HFFc6 (cell line): ENCODE data around the gene CEP89. TPM values are rescaled to one million over a fixed set of nuclear protein-coding genes. Genes with fewer than 3 reads are reported as not detected.
"Not testable (repeated sequence)": the region's sequence is repeated elsewhere in the genome, so short reads cannot be mapped to it uniquely, and the experiment has no call there.

Source experiments
- DNase-seq: peaks from one replicate; pipeline ENCODE4 v3.0.0-alpha.2; 2018
- H3K27ac Mint-ChIP-seq: 2 replicates; pipeline ENCODE4 v1.8.0; 2020; ENCODE audit warnings: mild to moderate bottlenecking, mixed read lengths
- H3K27me3 Mint-ChIP-seq: 2 replicates; pipeline ENCODE4 v1.8.0; 2021; ENCODE audit warnings: mild to moderate bottlenecking, moderate library complexity, mixed read lengths; ENCODE audit not compliant: insufficient read depth
- H3K36me3 Mint-ChIP-seq: 2 replicates; pipeline ENCODE4 v1.8.0; 2021; ENCODE audit warnings: low read depth, mixed read lengths
- H3K4me1 Mint-ChIP-seq: 2 replicates; pipeline ENCODE4 v1.8.0; 2020; ENCODE audit warnings: low read depth, mixed read lengths
- H3K4me3 Mint-ChIP-seq: 2 replicates; pipeline ENCODE4 v1.8.0; 2020; ENCODE audit warnings: mild to moderate bottlenecking, moderate library complexity, mixed read lengths
- H3K9me3 Mint-ChIP-seq: 2 replicates; pipeline ENCODE4 v1.8.0; 2020; ENCODE audit warnings: mild to moderate bottlenecking, mixed read lengths
- CTCF ChIP-seq: fragments of 200-600 bp; sonication (generic); IDR thresholded peaks from 2 replicates; pipeline ENCODE4 v1.5.0; 2021; ENCODE audit warnings: antibody characterized with exemption, mild to moderate bottlenecking
- long read RNA-seq: library from polyadenylated mRNA; unstranded; transcript quantifications from one replicate; pipeline ENCODE4 v2.0.0, GENCODE V29; 2019
- total RNA-seq, 6 experiments: library from RNA; stranded (reverse); fragmentation: NEBNext Ultra II Directional; extraction: Animal tissue kit (Norgen Biotek cat#: 25700); gene quantifications; 2 replicates in 1 of 6; 3 replicates in 5 of 6; pipeline ENCODE4 v1.2.3, GENCODE V29; 2021

CEP89 gene
- 10 to 100 TPM; 27.3 to 32.1 (median 30.9) TPM for total RNA-seq
- long read RNA-seq, full-length matches to known transcripts, result 8 of 16 reads
- long read RNA-seq, partial matches to known transcripts, result 4 of 16 reads
- long read RNA-seq, other reads (novel, unspliced or antisense), result 4 of 16 reads

DNA sequence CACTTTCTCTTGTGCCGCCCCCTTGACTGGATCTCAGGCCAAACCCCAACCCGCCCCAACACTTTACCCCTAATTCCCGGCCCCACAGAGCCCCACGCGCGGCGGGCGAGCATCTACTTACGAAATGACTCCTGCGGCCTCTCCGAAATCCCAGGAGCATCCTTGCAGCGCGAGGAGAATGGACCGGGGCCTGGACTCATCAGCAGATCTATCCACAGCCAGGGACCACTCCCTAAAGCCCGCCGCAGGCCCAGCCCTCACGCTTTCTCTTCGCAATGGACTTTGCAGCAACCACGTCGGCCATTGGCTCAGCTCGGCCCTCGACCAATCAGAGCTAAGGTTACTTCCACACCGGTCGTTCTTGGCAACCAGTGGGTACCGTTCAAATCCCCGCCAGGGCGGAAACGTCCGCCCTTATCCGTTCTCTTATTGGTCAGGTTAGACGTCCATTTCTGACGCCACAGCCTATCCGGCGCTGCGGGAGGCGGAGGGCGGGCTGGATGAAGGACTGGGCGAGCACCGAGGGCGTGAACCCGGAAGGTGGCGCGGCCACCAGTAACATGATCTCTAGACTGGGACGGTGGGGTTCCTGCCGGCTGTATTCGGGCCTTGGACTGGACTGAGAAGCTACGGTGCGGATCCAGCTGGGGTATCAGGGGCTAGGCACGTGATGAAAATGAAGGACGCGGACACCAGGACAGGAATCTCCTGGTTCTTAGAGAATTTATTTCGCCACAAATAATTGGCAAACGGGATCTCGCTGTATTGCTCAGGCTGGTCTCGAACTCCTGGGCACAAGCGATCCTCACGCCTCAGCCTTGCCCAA, at the start of gene CEP89, which contains the start of gene FAAP24:
Gene CEP89 (minus strand): TSS at position 244 of the 826 bp plus-strand sequence. CDS start 84 bp downstream, at position 160.
Gene FAAP24 (plus strand): TSS at position 528 of the 826 bp plus-strand sequence. CDS start 955 bp downstream, outside the sequence.
- TF ChIP-seq CTCF, result 0 out of 2 replicates have a peak, but pooled peaks have one; percentile 23
- peak; percentile 99 for DNase-seq
- peaks cover 18% of the 10 kb centered on the region for H3K36me3 Mint-ChIP-seq

DNA sequence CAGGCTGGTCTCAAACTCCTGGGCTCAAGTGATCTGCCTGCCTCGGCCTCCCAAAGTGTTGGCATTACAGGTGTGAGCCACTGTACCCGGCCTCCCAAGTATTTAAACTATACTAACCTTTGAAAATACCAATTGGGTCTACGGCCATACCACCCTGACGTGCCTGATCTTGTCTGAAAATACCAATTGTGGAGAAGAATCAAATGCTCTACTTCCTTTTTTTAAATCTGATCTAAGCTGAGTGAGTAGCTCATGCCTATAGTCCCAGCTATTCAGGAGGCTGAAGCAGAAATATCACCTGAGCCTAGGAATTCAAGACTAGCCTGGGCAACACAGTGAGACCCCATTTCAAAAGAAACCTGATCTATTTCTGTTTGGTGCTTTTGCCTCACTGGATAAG, 39.1 kb upstream of the CEP89 start:
- H3K4me3 Mint-ChIP-seq, DNase-seq, H3K36me3 Mint-ChIP-seq, H3K9me3 Mint-ChIP-seq, H3K4me1 Mint-ChIP-seq, H3K27ac Mint-ChIP-seq, H3K27me3 Mint-ChIP-seq: not testable (repeated sequence)

More for the DNA sequence above, at the start of gene CEP89, which contains the start of gene FAAP24:
- Mint-ChIP-seq H3K4me3 (peak within 1 kb of the TSS; percentile 99), H3K27me3 (peaks cover 6% of the 10 kb centered on the region), H3K9me3 (no peaks in the 10 kb centered on the region), H3K27ac (peak within 1 kb of the TSS; percentile 97), H3K4me1 (peaks cover 6% of the 10 kb centered on the region)

DNA sequence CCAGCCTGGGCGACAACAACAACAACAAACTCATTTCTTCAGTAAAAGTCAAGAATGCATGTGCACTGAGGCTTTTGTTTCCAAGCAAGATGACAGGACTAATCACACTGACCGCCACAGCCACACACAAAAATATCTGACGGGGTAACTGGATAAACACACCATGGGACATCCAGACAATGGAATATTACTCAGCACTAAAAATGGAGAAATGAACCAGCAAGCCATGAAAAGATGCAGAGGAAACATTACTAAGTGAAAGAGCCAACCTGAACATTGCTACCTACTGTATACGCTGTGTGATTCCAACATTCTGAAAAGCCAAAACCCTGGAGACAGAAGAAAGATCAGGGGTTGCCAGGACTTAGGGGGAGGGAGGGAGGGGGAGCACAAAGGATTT, 37.0 kb upstream of the CEP89 start:
- TF ChIP-seq CTCF, result no peak
- H3K9me3 Mint-ChIP-seq, result no peaks in the 10 kb centered on the region
- no peak overlapping the region for H3K4me3 Mint-ChIP-seq
- no peaks in the 10 kb centered on the region for H3K4me1 Mint-ChIP-seq
- H3K27me3 Mint-ChIP-seq, result no peaks in the 10 kb centered on the region
- no peak overlapping the region for H3K27ac Mint-ChIP-seq
- no peak for DNase-seq
- H3K36me3 Mint-ChIP-seq, result 0 out of 2 replicates have a peak, but pooled peaks cover 5% of the 10 kb centered on the region

DNA sequence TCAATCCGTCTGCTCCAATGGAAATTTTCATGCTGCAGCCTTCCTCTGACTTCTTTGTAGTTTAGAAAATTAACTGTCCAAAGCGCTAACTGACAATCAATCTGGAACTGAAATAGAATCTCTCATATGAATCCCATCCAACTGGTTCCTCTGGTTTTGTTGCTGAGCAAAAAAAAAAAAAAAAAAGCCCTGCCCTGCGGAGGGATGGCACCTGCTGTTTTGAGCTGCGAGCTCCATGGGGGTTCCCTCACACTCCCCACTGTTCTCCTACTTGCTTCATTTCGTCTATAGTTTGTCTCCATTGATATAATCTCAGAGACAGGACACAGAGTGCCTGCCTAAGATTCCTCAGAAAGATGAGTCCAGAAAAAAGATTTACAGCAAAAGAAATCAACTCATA, 33.7 kb upstream of the CEP89 start:
- H3K4me1 Mint-ChIP-seq, result no peaks in the 10 kb centered on the region
- no peaks in the 10 kb centered on the region; the same call in 1 of the 2 replicates for H3K27me3 Mint-ChIP-seq
- no peak overlapping the region for H3K27ac Mint-ChIP-seq
- H3K9me3 Mint-ChIP-seq, result no peaks in the 10 kb centered on the region
- no peak for DNase-seq
- H3K36me3 Mint-ChIP-seq, result 0 out of 2 replicates have a peak, but pooled peaks cover 5% of the 10 kb centered on the region
- H3K4me3 Mint-ChIP-seq, result no peak overlapping the region
- no peak for TF ChIP-seq CTCF

GRCh38 chr19:33003424-33004024, 31.8 kb upstream of the CEP89 start:
- not testable (repeated sequence) for DNase-seq, H3K36me3 Mint-ChIP-seq, H3K27ac Mint-ChIP-seq, H3K4me3 Mint-ChIP-seq, H3K4me1 Mint-ChIP-seq, H3K27me3 Mint-ChIP-seq, H3K9me3 Mint-ChIP-seq

- H3K4me1 Mint-ChIP-seq, H3K27ac Mint-ChIP-seq, H3K27me3 Mint-ChIP-seq, H3K9me3 Mint-ChIP-seq, DNase-seq, H3K4me3 Mint-ChIP-seq, H3K36me3 Mint-ChIP-seq: not testable (repeated sequence)
These were observed 30.5 kb upstream of the CEP89 start for GRCh38 chr19:33002126-33002865.
